H1 (cell line): ENCODE results near the gene ZDHHC1.

ENCODE experiments used
- ASH2L ChIP-seq: fragments of 200-600, 300-600 bp; sonication (generic); IDR thresholded peaks from one replicate; pipeline ENCODE4 v1.7.1; 2017; ENCODE audit warnings: low read length
- CBX5 ChIP-seq: fragments of 300-800, 300-1000 bp; sonication (generic); IDR thresholded peaks from 2 replicates; pipeline ENCODE4 v1.7.1; 2016; ENCODE audit warnings: antibody characterized with exemption, low read length, low read depth
- CHD2 ChIP-seq: IDR thresholded peaks from 2 replicates; pipeline ENCODE4 v1.6.1; 2012; ENCODE audit warnings: low read length, improper control_type of control experiment
- CTCF ChIP-seq, 3 experiments: IDR thresholded peaks; 1 replicate in 2 of 3; 2 replicates in 1 of 3; pipeline versions ENCODE4 v1.5.1 to v1.6.1; 2011; ENCODE audit warnings: low read length in 3 of 3, mild to moderate bottlenecking in 3 of 3, inconsistent platforms in 2 of 3, low read depth in 1 of 3, moderate library complexity in 1 of 3; ENCODE audit not compliant: insufficient read depth in 1 of 3; ENCODE audit errors: control extremely low read depth in 1 of 3
- EZH2 ChIP-seq: fragments of 200-600 bp; sonication (generic); IDR thresholded peaks from 2 replicates; pipeline ENCODE4 v1.7.1; 2012; ENCODE audit warnings: low read depth, mild to moderate bottlenecking, moderate library complexity, low read length, inconsistent platforms; ENCODE audit not compliant: severe bottlenecking
- GABPA ChIP-seq: IDR thresholded peaks from 2 replicates; pipeline ENCODE4 v1.6.1; 2011; ENCODE audit warnings: mild to moderate bottlenecking, low read length, moderate library complexity, borderline replicate concordance; ENCODE audit not compliant: insufficient read depth
- POLR2A ChIP-seq, 2 experiments: IDR thresholded peaks; 1 replicate in 1 of 2; 2 replicates in 1 of 2; pipeline ENCODE4 v1.6.1; 2011; ENCODE audit warnings: low read depth in 2 of 2, low read length in 2 of 2, mild to moderate bottlenecking in 2 of 2; ENCODE audit errors: control extremely low read depth in 1 of 2
- POLR2AphosphoS5 ChIP-seq: IDR thresholded peaks from 2 replicates; pipeline ENCODE4 v1.6.1; 2011; ENCODE audit warnings: low read depth, low read length
- RAD21 ChIP-seq, 2 experiments: IDR thresholded peaks in 1 of 2; conservative IDR thresholded peaks in 1 of 2; 2 replicates each; pipeline ENCODE4 v1.6.1; 2011; ENCODE audit warnings: low read depth in 2 of 2, low read length in 2 of 2, improper control_type of control experiment in 1 of 2, inconsistent platforms in 1 of 2, mild to moderate bottlenecking in 1 of 2, moderate library complexity in 1 of 2
- RNF2 ChIP-seq: fragments of 200-900, 300-1000 bp; sonication (generic); IDR thresholded peaks from 2 replicates; pipeline ENCODE4 v1.7.1; 2016; ENCODE audit warnings: borderline replicate concordance, low read depth, mild to moderate bottlenecking, antibody characterized with exemption, low read length; ENCODE audit not compliant: poor library complexity, severe bottlenecking; ENCODE audit errors: missing control alignments
- SAP30 ChIP-seq: fragments of 300-600 bp; sonication (generic); IDR thresholded peaks from 2 replicates; pipeline ENCODE4 v1.7.1; 2012; ENCODE audit warnings: low read length, moderate library complexity, mild to moderate bottlenecking, inconsistent platforms; ENCODE audit not compliant: insufficient read depth, insufficient replicate concordance
- SP1 ChIP-seq: IDR thresholded peaks from 2 replicates; pipeline ENCODE4 v1.6.1; 2011; ENCODE audit warnings: low read depth, low read length
- SP2 ChIP-seq: IDR thresholded peaks from 2 replicates; pipeline ENCODE4 v1.6.1; 2012; ENCODE audit warnings: mild to moderate bottlenecking, low read length, inconsistent platforms

- TF ChIP-seq EZH2 (no peak), SAP30 (no peak), SP2 (no peak), RAD21 (IDR thresholded peaks at IDR 0.05 in 1 of 2, conservative IDR thresholded peaks at IDR 0.05 in 1 of 2; ENCODE audit: low read depth in 2 of 2, low read length in 2 of 2) (peak; percentile 54 to 65), CTCF (IDR thresholded peaks at IDR 0.05; ENCODE audit: control extremely low read depth in 1 of 3, insufficient read depth in 1 of 3, low read depth in 1 of 3, low read length in 3 of 3) (peak; percentile 62 to 77 (median 66)), RNF2 (no peak), POLR2AphosphoS5 (no peak), CHD2 (no peak), GABPA (no peak), POLR2A (IDR thresholded peaks at IDR 0.05; ENCODE audit: control extremely low read depth in 1 of 2, low read depth in 2 of 2, low read length in 2 of 2) (peak in 1 of 2 experiments; percentile 37; a peak in 1 of 3 replicates), ASH2L (no peak), SP1 (no peak), CBX5 (no peak)
Measured at GRCh38 chr16:67415872-67416793, at the start of gene ZDHHC1.
